ENCODE data around the gene EFTUD2.

The EFTUD2 gene

DNA sequence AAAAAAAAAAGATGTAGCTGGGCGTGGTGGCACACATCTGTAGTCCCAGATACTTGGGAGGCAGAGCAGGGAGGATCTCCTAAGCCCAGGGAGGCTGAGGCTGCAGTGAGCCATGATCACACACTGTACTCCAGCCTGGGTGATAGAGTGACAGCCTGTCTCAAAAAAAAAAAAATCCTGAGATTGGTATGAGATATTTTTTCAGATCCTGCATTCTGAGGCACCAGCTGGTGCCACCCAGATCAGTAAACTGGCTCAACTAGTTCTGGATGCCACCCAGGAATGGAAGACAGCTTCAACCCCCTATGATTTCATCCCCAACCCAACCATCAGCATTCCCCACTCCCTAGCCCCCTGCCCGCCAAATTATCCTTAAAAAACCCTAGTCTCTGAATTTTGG lies 62.0 kb downstream of the EFTUD2 start:
- no peak overlapping the region for H3K4me3 ChIP-seq (ENCODE audit: low read depth, low read length)
- no peak for TF ChIP-seq CTCF (IDR thresholded peaks at IDR 0.05; ENCODE audit: low read depth, low read length, missing control alignments)
- DNase-seq (ENCODE audit: low read depth): no peak

DNA sequence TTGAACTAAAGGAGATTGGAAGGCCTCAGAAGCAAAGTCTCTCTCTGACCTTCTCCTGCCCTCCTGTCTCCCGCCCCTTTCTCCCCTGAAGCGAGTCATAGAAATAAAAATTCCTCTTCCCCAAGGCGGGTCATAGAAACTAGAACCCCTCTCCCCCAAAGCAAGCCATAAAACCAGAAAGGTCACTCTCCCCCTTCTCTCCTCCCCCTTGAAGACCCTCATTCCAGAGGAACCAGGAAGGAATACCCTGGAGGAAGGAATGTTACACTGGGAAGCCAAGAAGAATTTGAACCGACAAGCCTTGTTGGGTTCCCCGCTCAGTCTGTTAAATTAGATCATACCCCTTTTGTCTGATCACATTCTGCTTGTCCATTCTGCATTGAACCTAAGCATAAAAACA lies 66.4 kb downstream of the EFTUD2 start:
- DNase-seq (ENCODE audit: low read depth): no peak
- H3K4me3 ChIP-seq (ENCODE audit: low read depth, low read length): no peak overlapping the region
- TF ChIP-seq CTCF (IDR thresholded peaks at IDR 0.05; ENCODE audit: low read depth, low read length, missing control alignments): no peak

DNA sequence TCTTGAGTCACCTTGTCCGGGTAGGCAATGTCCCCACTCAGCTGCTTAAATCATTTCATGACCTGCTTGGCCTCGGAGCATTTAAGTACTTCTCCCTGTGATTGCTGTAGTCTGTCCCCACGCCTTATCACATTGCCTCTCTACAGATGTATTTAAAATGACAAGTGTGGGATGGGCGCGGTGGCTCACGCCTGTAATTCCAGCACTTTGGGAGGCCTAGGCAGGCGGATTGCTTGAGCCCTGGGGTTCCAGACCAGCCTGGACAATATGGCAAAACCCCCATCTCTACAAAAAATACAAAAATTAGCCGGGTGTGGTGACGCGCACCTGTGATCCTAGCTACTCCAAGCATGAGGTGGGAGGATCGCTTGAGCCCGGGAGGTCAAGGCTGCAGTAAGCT lies 67.9 kb downstream of the EFTUD2 start:
- no peak overlapping the region for H3K4me3 ChIP-seq (ENCODE audit: low read depth, low read length)
- no peak for TF ChIP-seq CTCF (IDR thresholded peaks at IDR 0.05; ENCODE audit: low read depth, low read length, missing control alignments)
- no peak for DNase-seq (ENCODE audit: low read depth)

GRCh38 chr17:44830359-44831288 lies 68.6 kb downstream of the EFTUD2 start:
- no peak for DNase-seq (ENCODE audit: low read depth)
- TF ChIP-seq CTCF (IDR thresholded peaks at IDR 0.05; ENCODE audit: low read depth, low read length, missing control alignments): no peak
- peak overlapping the region; percentile 54 for H3K4me3 ChIP-seq (ENCODE audit: low read depth, low read length)

- peak within 1 kb of the TSS; percentile 54 for H3K4me3 ChIP-seq (ENCODE audit: low read depth, low read length)
- no peak for DNase-seq (ENCODE audit: low read depth)
- no peak for TF ChIP-seq CTCF (IDR thresholded peaks at IDR 0.05; ENCODE audit: low read depth, low read length, missing control alignments)
Measured at GRCh38 chr17:44829523-44830358, 69.5 kb downstream of the EFTUD2 start, which contains the start of gene GJC1. Gene GJC1 (minus strand): TSS chr17:44830287. CDS start chr17:44805817, 24,470 bp downstream.

- H3K4me3 ChIP-seq (ENCODE audit: low read depth, low read length): peak overlapping the region; percentile 54
- DNase-seq (ENCODE audit: low read depth): no peak
- TF ChIP-seq CTCF (IDR thresholded peaks at IDR 0.05; ENCODE audit: low read depth, low read length, missing control alignments): no peak
Measured at GRCh38 chr17:44828919-44829522, 70.2 kb downstream of the EFTUD2 start.
